B cell (primary cell): ENCODE data around the gene TMEM92. TPM values are rescaled to one million over a fixed set of nuclear protein-coding genes. Genes with fewer than 3 reads are reported as not detected.

Experiments
- ATAC-seq: fragments of 200-7000 bp; cut with Tn5 transposase; one replicate; pipeline ENCODE4 v1.10.0; 2021; ENCODE audit warnings: low read depth, mild to moderate bottlenecking, moderate number of reproducible peaks, moderate library complexity
- CTCF ChIA-PET: fragments of 350-600 bp; sonication (Branson Sonifier 250); formaldehyde crosslinking; loops from one replicate; lab custom pipeline; 2021; ENCODE audit warnings: antibody characterized with exemption, inconsistent platforms; lab: Charles Lee
- POLR2A ChIA-PET: fragments of 350-600 bp; sonication (Branson Sonifier 250); formaldehyde crosslinking; loops from one replicate; lab custom pipeline; 2021; ENCODE audit warnings: antibody characterized with exemption; lab: Charles Lee
- DNase-seq: peaks from one replicate; pipeline ENCODE4 v3.0.0; 2013
- H2AFZ ChIP-seq: 2 replicates; pipeline ENCODE4 v1.6.1; 2012; ENCODE audit warnings: mild to moderate bottlenecking, low read depth, low read length; ENCODE audit not compliant: insufficient read depth, poor library complexity, severe bottlenecking
- H3K27ac ChIP-seq, 2 donors: 1 replicate in 1 of 2; 2 replicates in 1 of 2; pipeline ENCODE4 v1.5.1; 2012 to 2013; ENCODE audit warnings: low read length in 2 of 2, mild to moderate bottlenecking in 2 of 2, moderate library complexity in 1 of 2
- H3K27me3 ChIP-seq, 4 experiments: fragments of 200-600 bp in 1 of 4; sonication (generic) in 1 of 4; replicated peaks in 1 of 4; 1 replicate in 2 of 4; 2 replicates in 2 of 4; pipeline versions ENCODE4 v1.6.1 to v1.7.0; 2013 to 2016; ENCODE audit warnings: low read length in 3 of 4, mild to moderate bottlenecking in 2 of 4, mixed read lengths in 1 of 4, moderate library complexity in 1 of 4; ENCODE audit not compliant: insufficient read depth in 4 of 4, control insufficient read depth in 3 of 4; ENCODE audit errors: control extremely low read depth in 1 of 4
- H3K36me3 ChIP-seq, 2 experiments: replicated peaks in 1 of 2; 1 replicate in 1 of 2; 2 replicates in 1 of 2; pipeline versions ENCODE4 v1.6.1 to v1.7.1; 2013; ENCODE audit warnings: low read length in 1 of 2; ENCODE audit not compliant: insufficient read depth in 2 of 2, control insufficient read depth in 1 of 2; ENCODE audit errors: control extremely low read depth in 1 of 2, extremely low read depth in 1 of 2
- H3K4me1 ChIP-seq, 2 donors: fragments of 200-600 bp in 1 of 2; sonication (generic) in 1 of 2; 1 replicate in 1 of 2; 2 replicates in 1 of 2; pipeline versions ENCODE4 v1.5.1 to v1.6.1; 2013 to 2017; ENCODE audit warnings: low read length in 2 of 2; ENCODE audit not compliant: control insufficient read depth in 2 of 2, insufficient read depth in 2 of 2
- H3K4me2 ChIP-seq: replicated peaks from 2 replicates; pipeline ENCODE3; 2012; ENCODE audit warnings: mild to moderate bottlenecking, low read depth, low read length; ENCODE audit not compliant: poor library complexity, severe bottlenecking
- H3K4me3 ChIP-seq, 5 experiments: fragments of 200-600 bp in 1 of 5; sonication (generic) in 1 of 5; 1 replicate in 3 of 5; 2 replicates in 2 of 5; pipeline versions ENCODE4 v1.5.1 to v1.7.0; 2011 to 2016; ENCODE audit warnings: low read length in 4 of 5, mild to moderate bottlenecking in 4 of 5, low read depth in 2 of 5, control low read depth in 1 of 5, moderate library complexity in 1 of 5; ENCODE audit not compliant: insufficient read depth in 1 of 5; ENCODE audit errors: control extremely low read depth in 1 of 5, extremely low read depth in 1 of 5
- H3K79me2 ChIP-seq: fragments of 200-600 bp; sonication (generic); one replicate; pipeline ENCODE4 v1.6.0; 2016; ENCODE audit warnings: low read length; ENCODE audit not compliant: control insufficient read depth, insufficient read depth
- H3K9ac ChIP-seq: fragments of 200-600 bp; sonication (generic); 2 replicates; pipeline ENCODE4 v1.6.1; 2017; ENCODE audit warnings: mild to moderate bottlenecking, low read length, moderate library complexity
- H3K9me3 ChIP-seq, 3 donors: one replicate each; pipeline versions ENCODE4 v1.6.1 to v1.7.1; 2013; ENCODE audit warnings: low read length in 2 of 3; ENCODE audit not compliant: control insufficient read depth in 2 of 3, insufficient read depth in 1 of 3; ENCODE audit errors: control extremely low read depth in 1 of 3
- H4K20me1 ChIP-seq: 2 replicates; pipeline ENCODE4 v1.6.0; 2012; ENCODE audit warnings: mild to moderate bottlenecking, low read length; ENCODE audit not compliant: insufficient read depth, control insufficient read depth, poor library complexity, severe bottlenecking
- H3K27ac Mint-ChIP-seq: one replicate; pipeline ENCODE4 v1.8.0; 2021; ENCODE audit warnings: mixed read lengths
- H3K27me3 Mint-ChIP-seq: one replicate; pipeline ENCODE4 v1.8.0; 2021; ENCODE audit warnings: mixed read lengths
- H3K4me1 Mint-ChIP-seq: one replicate; pipeline ENCODE4 v1.8.0; 2021; ENCODE audit warnings: mixed read lengths
- H3K4me3 Mint-ChIP-seq: one replicate; pipeline ENCODE4 v1.8.0; 2021; ENCODE audit warnings: mixed read lengths
- H3K9me3 Mint-ChIP-seq: one replicate; pipeline ENCODE4 v1.8.0; 2022; ENCODE audit warnings: mixed read lengths; ENCODE audit not compliant: insufficient read depth
- EZH2 ChIP-seq: IDR thresholded peaks from 2 replicates; pipeline ENCODE4 v1.6.1; 2012; ENCODE audit warnings: borderline replicate concordance, low read depth, mild to moderate bottlenecking, moderate library complexity, low read length; ENCODE audit not compliant: insufficient read depth, poor library complexity, severe bottlenecking
- WGBS: methylation state at CpG from one replicate; pipeline ENCODE4 v1.1.5; 2013; ENCODE audit warnings: missing lambda C conversion rate; ENCODE audit not compliant: insufficient coverage; 5-methylcytosine and 5-hydroxymethylcytosine counted together
- intact Hi-C: fragments of 100-400 bp; cut with micrococcal nuclease; formaldehyde crosslinking; loops from one replicate; pipeline ENCODE4 v1.10.0; 2022
- polyA plus RNA-seq: library from polyadenylated mRNA; depleted of rRNA; stranded (reverse); fragments of >200 nt; gene quantifications from 2 replicates; pipeline ENCODE4 v1.2.3, GENCODE V29; 2012
- small RNA-seq: library from RNA; depleted of rRNA; stranded (forward); fragments of <200 nt; gene quantifications from one replicate; pipeline ENCODE3, GENCODE V24; 2012; ENCODE audit warnings: low replicate concordance, low read depth; ENCODE audit not compliant: insufficient read length
- total RNA-seq, 2 donors: library from RNA; stranded (reverse); fragments of 120-200 nt in 1 of 2; gene quantifications; 1 replicate in 1 of 2; 2 replicates in 1 of 2; pipeline versions ENCODE4 v1.2.3 to v1.2.4, GENCODE V29; 2013 to 2022
- TF ChIP-seq, protein P1 (sequence below): fragments of 200-600 bp; IDR thresholded peaks from one replicate; pipeline ENCODE4 v1.8.0; 2022; ENCODE audit warnings: antibody characterized with exemption, mild to moderate bottlenecking

TMEM92 gene
- total and polyA plus RNA-seq, 2 donors (not counting 1 experiment from before 2014, with no cell fraction given) = not detected

DNA sequence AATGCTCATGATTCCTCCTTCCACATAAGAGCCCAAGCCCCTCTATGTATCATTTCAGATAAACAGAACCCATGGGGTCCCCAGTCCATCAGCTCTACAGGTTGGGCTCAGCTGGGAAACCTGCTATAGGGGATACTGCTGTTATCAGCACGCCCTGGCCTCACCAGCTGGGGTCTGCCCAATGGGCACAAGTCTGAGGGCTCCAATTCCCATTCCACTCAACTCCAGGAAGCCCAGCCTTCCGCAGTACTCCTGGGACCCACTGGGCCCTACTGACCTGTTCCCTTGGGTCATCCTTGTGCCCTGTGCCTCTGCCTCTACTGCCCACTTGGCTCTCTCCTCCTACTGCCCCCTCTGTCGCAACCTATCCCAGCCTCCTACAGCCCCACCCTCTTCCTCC is 55.5 kb downstream of the TMEM92 start:
- CTCF ChIA-PET = no interaction called here

DNA sequence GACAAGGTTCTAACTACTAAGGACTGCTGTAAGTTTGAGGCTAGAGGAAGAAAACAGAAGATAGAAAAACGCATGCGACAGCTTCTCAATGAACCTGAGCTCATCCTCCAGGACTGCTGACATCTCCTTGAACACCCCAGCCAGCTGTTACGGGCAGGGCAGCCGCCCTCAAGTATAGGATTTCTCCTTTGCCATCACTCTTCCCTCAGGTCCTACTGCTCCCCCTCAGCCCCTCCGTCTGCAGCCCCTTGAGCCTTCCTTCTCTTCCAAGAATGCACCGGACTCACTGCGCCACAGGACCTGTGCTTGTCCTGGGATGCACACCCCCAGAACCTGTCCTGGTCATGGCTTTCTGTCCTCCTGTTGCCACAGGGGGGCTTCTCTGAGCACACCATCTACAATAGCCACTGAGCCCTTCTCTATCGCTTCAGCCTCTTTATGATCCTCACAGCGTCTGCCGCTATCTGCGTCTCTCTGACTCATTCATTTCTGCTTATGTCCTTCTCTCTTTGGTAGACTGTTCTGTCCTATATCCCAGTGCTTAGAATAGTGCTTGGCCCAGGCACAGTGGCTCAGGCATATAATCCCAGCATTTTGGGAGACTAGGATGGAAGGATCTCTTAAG is 56.0 kb downstream of the TMEM92 start:
- H3K79me2 ChIP-seq = no peaks in the 10 kb centered on the region
- no peak overlapping the region for H2AFZ ChIP-seq
- no peak overlapping the region for H3K4me2 ChIP-seq
- no peaks in the 10 kb centered on the region for H3K4me1 ChIP-seq
- POLR2A ChIA-PET = no interaction called here
- ATAC-seq = no peak
- peaks cover 12% of the 10 kb centered on the region for H3K27me3 Mint-ChIP-seq
- no peak overlapping the region for H3K27ac Mint-ChIP-seq
- no peak for TF ChIP-seq EZH2
- TF ChIP-seq, protein P1, sequence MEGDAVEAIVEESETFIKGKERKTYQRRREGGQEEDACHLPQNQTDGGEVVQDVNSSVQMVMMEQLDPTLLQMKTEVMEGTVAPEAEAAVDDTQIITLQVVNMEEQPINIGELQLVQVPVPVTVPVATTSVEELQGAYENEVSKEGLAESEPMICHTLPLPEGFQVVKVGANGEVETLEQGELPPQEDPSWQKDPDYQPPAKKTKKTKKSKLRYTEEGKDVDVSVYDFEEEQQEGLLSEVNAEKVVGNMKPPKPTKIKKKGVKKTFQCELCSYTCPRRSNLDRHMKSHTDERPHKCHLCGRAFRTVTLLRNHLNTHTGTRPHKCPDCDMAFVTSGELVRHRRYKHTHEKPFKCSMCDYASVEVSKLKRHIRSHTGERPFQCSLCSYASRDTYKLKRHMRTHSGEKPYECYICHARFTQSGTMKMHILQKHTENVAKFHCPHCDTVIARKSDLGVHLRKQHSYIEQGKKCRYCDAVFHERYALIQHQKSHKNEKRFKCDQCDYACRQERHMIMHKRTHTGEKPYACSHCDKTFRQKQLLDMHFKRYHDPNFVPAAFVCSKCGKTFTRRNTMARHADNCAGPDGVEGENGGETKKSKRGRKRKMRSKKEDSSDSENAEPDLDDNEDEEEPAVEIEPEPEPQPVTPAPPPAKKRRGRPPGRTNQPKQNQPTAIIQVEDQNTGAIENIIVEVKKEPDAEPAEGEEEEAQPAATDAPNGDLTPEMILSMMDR = no peak
- no peak overlapping the region for H3K27ac ChIP-seq
- no peak overlapping the region for H3K4me3 Mint-ChIP-seq
- intact Hi-C loops = no loop called here
- H3K27me3 ChIP-seq = peaks cover 0 to 3% (median 0%) of the 10 kb centered on the region in 4 experiments
- H3K36me3 ChIP-seq = no peaks in the 10 kb centered on the region
- WGBS = 98% methylated on average over 8 of the region's 11 CpGs
- no peak for DNase-seq
- no peak overlapping the region for H3K4me3 ChIP-seq
- no peaks in the 10 kb centered on the region for H4K20me1 ChIP-seq
- no peaks in the 10 kb centered on the region for H3K9me3 Mint-ChIP-seq
- H3K9me3 ChIP-seq = peaks cover 0 to 3% (median 0%) of the 10 kb centered on the region in 3 donors
- CTCF ChIA-PET = no interaction called here
- no peaks in the 10 kb centered on the region for H3K4me1 Mint-ChIP-seq
- H3K9ac ChIP-seq = no peak overlapping the region

More for the DNA sequence above, 55.5 kb downstream of the TMEM92 start:
- no peaks in the 10 kb centered on the region for H4K20me1 ChIP-seq
- no peak for ATAC-seq
- H3K4me2 ChIP-seq = no peak overlapping the region
- no peaks in the 10 kb centered on the region for H3K4me1 Mint-ChIP-seq
- no peaks in the 10 kb centered on the region for H3K4me1 ChIP-seq
- DNase-seq = no peak
- TF ChIP-seq, protein P1 = no peak
- TF ChIP-seq EZH2 = no peak
- no peak overlapping the region for H3K9ac ChIP-seq
- no peak overlapping the region for H3K27ac ChIP-seq
- H3K4me3 Mint-ChIP-seq = no peak overlapping the region
- 85% methylated on average over 2 of the region's 3 CpGs for WGBS
- H2AFZ ChIP-seq = no peak overlapping the region
- H3K9me3 ChIP-seq = peaks cover 0 to 3% (median 0%) of the 10 kb centered on the region in 3 donors
- H3K27ac Mint-ChIP-seq = no peak overlapping the region
- peaks cover 0 to 3% (median 0%) of the 10 kb centered on the region in 4 experiments for H3K27me3 ChIP-seq
- no peaks in the 10 kb centered on the region for H3K79me2 ChIP-seq
- intact Hi-C loops = no loop called here
- peaks cover 12% of the 10 kb centered on the region for H3K27me3 Mint-ChIP-seq
- H3K4me3 ChIP-seq = no peak overlapping the region
- POLR2A ChIA-PET = no interaction called here
- no peaks in the 10 kb centered on the region for H3K36me3 ChIP-seq
- no peaks in the 10 kb centered on the region for H3K9me3 Mint-ChIP-seq

Small RNA genes lying within 50 kb of the gene (small RNA-seq; reads per million reads assigned to genes)
- not detected for gene SUMO2P7

Other genes with a start within 250 kb of the TMEM92 start
- gene ITGA3, start 218.4 kb upstream of the TMEM92 start, total RNA-seq = 11.9 and 13.0 TPM in 2 replicates
- gene ITGA3, start 218.4 kb upstream of the TMEM92 start, polyA plus RNA-seq = 4.7 and 13.3 TPM in 2 replicates
- 35.2 and 36.7 TPM in 2 replicates for gene PDK2, start 179.1 kb upstream of the TMEM92 start, total RNA-seq
- 62.8 and 73.2 TPM in 2 replicates for gene PDK2, start 179.1 kb upstream of the TMEM92 start, polyA plus RNA-seq
- gene SAMD14, start 144.3 kb upstream of the TMEM92 start, total RNA-seq = 0.78 and 0.89 TPM in 2 replicates
- 0.06 and 0.13 TPM in 2 replicates for gene SAMD14, start 144.3 kb upstream of the TMEM92 start, polyA plus RNA-seq
- gene PPP1R9B, start 123.8 kb upstream of the TMEM92 start, total RNA-seq = 217 and 220 TPM in 2 replicates
- gene PPP1R9B, start 123.8 kb upstream of the TMEM92 start, polyA plus RNA-seq = 80.7 and 123 TPM in 2 replicates
- gene SGCA, start 108.5 kb upstream of the TMEM92 start, total RNA-seq = 3.8 and 4.4 TPM in 2 replicates
- gene SGCA, start 108.5 kb upstream of the TMEM92 start, polyA plus RNA-seq = 4.5 and 6.0 TPM in 2 replicates
- 9.1 and 11.6 TPM in 2 replicates for gene COL1A1, start 72.8 kb upstream of the TMEM92 start, total RNA-seq
- 0.66 and 8.4 TPM in 2 replicates for gene COL1A1, start 72.8 kb upstream of the TMEM92 start, polyA plus RNA-seq
- gene XYLT2, start 71.7 kb downstream of the TMEM92 start, total RNA-seq = 29.9 and 30.3 TPM in 2 replicates
- 15.5 and 21.5 TPM in 2 replicates for gene XYLT2, start 71.7 kb downstream of the TMEM92 start, polyA plus RNA-seq
- gene MRPL27, start 98.7 kb downstream of the TMEM92 start, total RNA-seq = 33.5 and 40.2 TPM in 2 replicates
- 19.8 and 32.5 TPM in 2 replicates for gene MRPL27, start 98.7 kb downstream of the TMEM92 start, polyA plus RNA-seq
- gene EME1, start 98.8 kb downstream of the TMEM92 start, total RNA-seq = 2.3 and 3.4 TPM in 2 replicates
- gene EME1, start 98.8 kb downstream of the TMEM92 start, polyA plus RNA-seq = 1.6 and 3.0 TPM in 2 replicates
- 29.5 and 31.2 TPM in 2 replicates for gene LRRC59, start 123.1 kb downstream of the TMEM92 start, total RNA-seq
- 27.7 and 47.4 TPM in 2 replicates for gene LRRC59, start 123.1 kb downstream of the TMEM92 start, polyA plus RNA-seq
- gene ACSF2, start 151.8 kb downstream of the TMEM92 start, total RNA-seq = 66.1 and 82.6 TPM in 2 replicates
- 59.6 and 62.1 TPM in 2 replicates for gene ACSF2, start 151.8 kb downstream of the TMEM92 start, polyA plus RNA-seq
- gene CHAD, start 194.4 kb downstream of the TMEM92 start, total RNA-seq = 3.5 and 3.9 TPM in 2 replicates
- gene CHAD, start 194.4 kb downstream of the TMEM92 start, polyA plus RNA-seq = 1.4 and 4.4 TPM in 2 replicates
- 52.9 and 53.4 TPM in 2 replicates for gene RSAD1, start 204.4 kb downstream of the TMEM92 start, total RNA-seq
- 53.2 and 63.9 TPM in 2 replicates for gene RSAD1, start 204.4 kb downstream of the TMEM92 start, polyA plus RNA-seq
- 5.1 and 5.5 TPM in 2 replicates for gene MYCBPAP, start 234.0 kb downstream of the TMEM92 start, total RNA-seq
- 0.45 and 1.9 TPM in 2 replicates for gene MYCBPAP, start 234.0 kb downstream of the TMEM92 start, polyA plus RNA-seq